Measurements from ENCODE around the gene MRPL11.

The MRPL11 gene

GRCh38 chr11:66421492-66422205, 17.0 kb downstream of the MRPL11 start:
- TF ChIP-seq CTCF (conservative IDR thresholded peaks at IDR 0.05; ENCODE audit: low read length) (no peak), EZH2phosphoT487 (IDR thresholded peaks at IDR 0.05; ENCODE audit: borderline replicate concordance) (no peak)
- H3K9me3 ChIP-seq (ENCODE audit: insufficient read depth, low read depth, low read length) = no peaks in the 10 kb centered on the region

GRCh38 chr11:66420671-66421476, 17.8 kb downstream of the MRPL11 start, which contains the start of gene NPAS4:
TSS of gene NPAS4 (plus strand) at chr11:66421035. CDS start at chr11:66421180, 145 bp downstream.
- H3K4me2 ChIP-seq (ENCODE audit: low read depth, low read length, poor library complexity, severe bottlenecking) = no peak within 1 kb of the TSS
- no peaks in the 10 kb centered on the region for H3K9me2 ChIP-seq (replicated peaks; ENCODE audit: low read depth, low read length)
- peaks cover 5% of the 10 kb centered on the region for H4K20me1 ChIP-seq (ENCODE audit: insufficient read depth, low read length, poor library complexity, severe bottlenecking)
- peaks cover 2% of the 10 kb centered on the region; the same call in 1 of the 2 replicates for H3K36me3 ChIP-seq (ENCODE audit: insufficient read depth, low read length)
- H3F3A ChIP-seq (ENCODE audit: low read depth) = no peaks in the 10 kb centered on the region
- TF ChIP-seq CTCF (conservative IDR thresholded peaks at IDR 0.05; ENCODE audit: low read length) (no peak), EZH2phosphoT487 (IDR thresholded peaks at IDR 0.05; ENCODE audit: borderline replicate concordance) (no peak)
- H3K4me3 ChIP-seq (ENCODE audit: low read length, poor library complexity, severe bottlenecking) = no peak within 1 kb of the TSS
- no peak within 1 kb of the TSS for H2AFZ ChIP-seq (ENCODE audit: low read length)
- H3K79me2 ChIP-seq (ENCODE audit: insufficient read depth, low read length) = no peaks in the 10 kb centered on the region
- H3K9me3 ChIP-seq (ENCODE audit: insufficient read depth, low read depth, low read length) = no peaks in the 10 kb centered on the region
- H3K27me3 ChIP-seq (ENCODE audit: insufficient read depth, low read length, poor library complexity, severe bottlenecking) = no peaks in the 10 kb centered on the region
- H3K4me1 ChIP-seq (ENCODE audit: insufficient read depth, low read length, poor library complexity, severe bottlenecking) = no peaks in the 10 kb centered on the region
- no peak within 1 kb of the TSS for H3K9ac ChIP-seq (ENCODE audit: low read depth, low read length, poor library complexity, severe bottlenecking)

More at GRCh38 chr11:66421492-66422205, 17.0 kb downstream of the MRPL11 start:
- Histone ChIP-seq H3F3A (ENCODE audit: low read depth) (no peaks in the 10 kb centered on the region), H3K9me2 (replicated peaks; ENCODE audit: low read depth, low read length) (no peaks in the 10 kb centered on the region), H3K27me3 (ENCODE audit: insufficient read depth, low read length, poor library complexity, severe bottlenecking) (no peaks in the 10 kb centered on the region), H3K4me3 (ENCODE audit: low read length, poor library complexity, severe bottlenecking) (no peak overlapping the region), H3K9ac (ENCODE audit: low read depth, low read length, poor library complexity, severe bottlenecking) (no peak overlapping the region), H3K4me2 (ENCODE audit: low read depth, low read length, poor library complexity, severe bottlenecking) (no peak overlapping the region), H4K20me1 (ENCODE audit: insufficient read depth, low read length, poor library complexity, severe bottlenecking) (peaks cover 5% of the 10 kb centered on the region), H2AFZ (ENCODE audit: low read length) (no peak overlapping the region), H3K79me2 (ENCODE audit: insufficient read depth, low read length) (no peaks in the 10 kb centered on the region), H3K4me1 (ENCODE audit: insufficient read depth, low read length, poor library complexity, severe bottlenecking) (no peaks in the 10 kb centered on the region), H3K36me3 (ENCODE audit: insufficient read depth, low read length) (peaks cover 2% of the 10 kb centered on the region; the same call in 1 of the 2 replicates)

GRCh38 chr11:66419825-66420224, 18.8 kb downstream of the MRPL11 start:
- Histone ChIP-seq H4K20me1 (ENCODE audit: insufficient read depth, low read length, poor library complexity, severe bottlenecking) (peaks cover 5% of the 10 kb centered on the region), H3K9me3 (ENCODE audit: insufficient read depth, low read depth, low read length) (no peaks in the 10 kb centered on the region), H3K4me3 (ENCODE audit: low read length, poor library complexity, severe bottlenecking) (no peak overlapping the region)

More at GRCh38 chr11:66419825-66420224, 18.8 kb downstream of the MRPL11 start:
- no peak for TF ChIP-seq CTCF (conservative IDR thresholded peaks at IDR 0.05; ENCODE audit: low read length)
- TF ChIP-seq EZH2phosphoT487 (IDR thresholded peaks at IDR 0.05; ENCODE audit: borderline replicate concordance) = no peak
- Histone ChIP-seq H3K27me3 (ENCODE audit: insufficient read depth, low read length, poor library complexity, severe bottlenecking) (no peaks in the 10 kb centered on the region), H3K4me1 (ENCODE audit: insufficient read depth, low read length, poor library complexity, severe bottlenecking) (no peaks in the 10 kb centered on the region), H3F3A (ENCODE audit: low read depth) (no peaks in the 10 kb centered on the region), H3K4me2 (ENCODE audit: low read depth, low read length, poor library complexity, severe bottlenecking) (no peak overlapping the region), H2AFZ (ENCODE audit: low read length) (no peak overlapping the region), H3K9ac (ENCODE audit: low read depth, low read length, poor library complexity, severe bottlenecking) (no peak overlapping the region), H3K36me3 (ENCODE audit: insufficient read depth, low read length) (no peaks in the 10 kb centered on the region; the same call in 1 of the 2 replicates), H3K9me2 (replicated peaks; ENCODE audit: low read depth, low read length) (no peaks in the 10 kb centered on the region), H3K79me2 (ENCODE audit: insufficient read depth, low read length) (no peaks in the 10 kb centered on the region)
